GM10847 (cell line): ENCODE data around the gene STX4.

Source experiments
- POLR2A ChIP-seq: IDR thresholded peaks from 2 replicates; pipeline ENCODE4 v1.6.1; 2011; ENCODE audit not compliant: insufficient read length; ENCODE audit errors: extremely low read depth

STX4 gene

GRCh38 chr16:31008149-31008548, 25.2 kb upstream of the STX4 start:
- TF ChIP-seq POLR2A, result no peak

- no peak for TF ChIP-seq POLR2A
Measured at GRCh38 chr16:31008551-31008950, 24.8 kb upstream of the STX4 start.

GRCh38 chr16:31009120-31009519, 24.2 kb upstream of the STX4 start:
- no peak for TF ChIP-seq POLR2A

GRCh38 chr16:31009894-31010584, 23.3 kb upstream of the STX4 start:
- no peak for TF ChIP-seq POLR2A

GRCh38 chr16:31010585-31011325, 22.6 kb upstream of the STX4 start, which contains the start of gene STX1B:
Gene STX1B (minus strand): TSS chr16:31010638. CDS start chr16:31010396, 242 bp downstream.
- TF ChIP-seq POLR2A, result no peak

GRCh38 chr16:31016018-31016417, 17.3 kb upstream of the STX4 start:
- no peak for TF ChIP-seq POLR2A

GRCh38 chr16:31020536-31020935, 12.8 kb upstream of the STX4 start:
- no peak for TF ChIP-seq POLR2A

- no peak for TF ChIP-seq POLR2A
Measured at GRCh38 chr16:31022544-31023251, 10.7 kb upstream of the STX4 start.

- TF ChIP-seq POLR2A, result no peak
Measured at GRCh38 chr16:31023252-31023602, 10.1 kb upstream of the STX4 start.

- no peak for TF ChIP-seq POLR2A
Measured at GRCh38 chr16:31023627-31024226, 9.6 kb upstream of the STX4 start.

GRCh38 chr16:31025339-31025738, 8.0 kb upstream of the STX4 start:
- no peak for TF ChIP-seq POLR2A

- no peak for TF ChIP-seq POLR2A
Measured at GRCh38 chr16:31029272-31029671, 4.1 kb upstream of the STX4 start.

GRCh38 chr16:31031276-31031675, 2.1 kb upstream of the STX4 start:
- TF ChIP-seq POLR2A, result no peak

GRCh38 chr16:31033709-31034492, 543 bp downstream of the STX4 start:
- TF ChIP-seq POLR2A, result peak; percentile 5

- TF ChIP-seq POLR2A, result no peak
Measured at GRCh38 chr16:31036691-31037090, 3.3 kb downstream of the STX4 start.
